HG02884 (cell line): ENCODE data around the gene BNC2.

Experiments used
- ATAC-seq: cut with Tn5 transposase; IDR thresholded peaks from one replicate; pipeline ENCODE4 v1.9.1; 2021; ENCODE audit warnings: mild to moderate bottlenecking, moderate library complexity; ENCODE audit not compliant: unreplicated experiment

Gene BNC2

DNA sequence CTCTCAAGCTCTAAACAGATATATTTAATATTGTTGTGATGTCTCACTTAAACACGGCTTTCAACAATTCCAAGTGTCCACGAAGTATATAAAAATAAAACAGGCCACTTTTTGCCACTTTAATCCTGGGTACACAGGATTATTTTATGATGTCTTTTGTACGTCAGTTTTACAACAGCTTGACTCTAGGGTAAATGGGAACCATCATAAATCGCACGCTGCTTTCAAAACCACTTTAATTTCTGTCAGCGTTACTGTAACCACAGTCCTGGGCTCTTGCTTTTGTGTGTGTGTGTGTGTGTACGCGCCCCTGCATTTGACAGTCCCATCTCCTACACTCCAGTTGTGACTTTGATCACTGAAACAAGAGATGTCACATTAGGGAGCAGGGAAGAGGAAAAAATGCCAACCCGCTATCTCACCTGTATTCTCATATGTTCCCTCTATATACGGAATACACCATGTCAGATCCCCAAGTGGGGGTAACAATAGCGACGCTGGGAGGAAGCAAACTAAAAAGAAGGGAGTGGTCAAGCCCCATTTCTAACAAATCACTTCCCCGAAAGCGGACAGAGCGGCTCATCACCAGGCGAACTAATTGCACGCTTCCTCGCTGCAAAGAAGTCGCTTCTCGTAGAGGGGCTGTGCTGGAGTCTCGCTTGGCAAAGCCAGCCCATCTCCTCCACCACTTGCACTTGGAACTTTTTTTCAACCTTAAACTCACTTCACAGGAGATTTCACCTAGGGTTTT, 1.2 kb downstream of the BNC2 start:
- no peak for ATAC-seq

- ATAC-seq, result no peak
Observed at GRCh38 chr9:16868701-16869100, 1.8 kb downstream of the BNC2 start.

GRCh38 chr9:16867576-16868311, 2.7 kb downstream of the BNC2 start:
- no peak for ATAC-seq

DNA sequence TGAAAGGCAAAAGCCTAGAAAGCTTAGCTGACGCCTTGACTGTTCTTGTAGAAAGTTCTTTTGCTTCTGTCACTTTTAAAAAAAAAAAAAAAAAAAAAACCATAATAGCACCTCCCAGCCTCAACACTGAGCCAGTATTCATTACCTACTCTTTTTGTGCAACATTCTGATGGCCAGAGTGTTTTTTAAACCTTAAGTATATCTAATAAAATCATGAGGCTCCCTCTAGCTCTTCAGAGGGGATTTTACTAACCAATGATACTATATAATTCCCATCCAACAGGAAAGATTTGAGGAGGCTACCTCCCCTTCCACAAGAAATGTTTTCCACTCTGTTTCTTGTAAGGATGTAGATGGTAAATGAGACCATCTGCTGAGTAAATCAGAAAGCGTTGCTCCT, 3.9 kb downstream of the BNC2 start:
- no peak for ATAC-seq

- ATAC-seq, result no peak
Observed at GRCh38 chr9:16864649-16865434, 5.6 kb downstream of the BNC2 start.

- no peak for ATAC-seq
Observed at GRCh38 chr9:16848179-16848578, 22.3 kb downstream of the BNC2 start.

DNA sequence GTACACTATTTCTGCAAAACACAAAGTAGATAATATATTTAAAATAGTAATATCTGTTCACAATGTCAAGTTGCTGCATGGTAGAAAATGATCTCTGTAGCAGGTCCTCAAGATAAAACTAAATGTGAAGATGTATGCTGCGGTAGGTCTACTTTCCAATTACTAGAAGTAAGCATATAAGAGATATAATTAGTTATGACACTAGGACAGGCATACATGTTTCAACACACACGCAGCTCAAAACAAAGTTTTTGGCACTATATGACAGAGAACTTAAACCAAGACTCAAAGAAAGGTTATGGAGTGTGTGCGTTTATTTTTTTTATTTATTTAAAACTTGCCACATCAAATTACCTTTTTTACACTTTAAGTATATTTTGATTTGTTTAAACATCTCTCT, 23.5 kb downstream of the BNC2 start:
- ATAC-seq, result no peak

- no peak for ATAC-seq
Observed at GRCh38 chr9:16846367-16846766, 24.1 kb downstream of the BNC2 start.

GRCh38 chr9:16834817-16835216, 35.7 kb downstream of the BNC2 start:
- no peak for ATAC-seq

- no peak for ATAC-seq
Observed at GRCh38 chr9:16833296-16833835, 37.1 kb downstream of the BNC2 start.

DNA sequence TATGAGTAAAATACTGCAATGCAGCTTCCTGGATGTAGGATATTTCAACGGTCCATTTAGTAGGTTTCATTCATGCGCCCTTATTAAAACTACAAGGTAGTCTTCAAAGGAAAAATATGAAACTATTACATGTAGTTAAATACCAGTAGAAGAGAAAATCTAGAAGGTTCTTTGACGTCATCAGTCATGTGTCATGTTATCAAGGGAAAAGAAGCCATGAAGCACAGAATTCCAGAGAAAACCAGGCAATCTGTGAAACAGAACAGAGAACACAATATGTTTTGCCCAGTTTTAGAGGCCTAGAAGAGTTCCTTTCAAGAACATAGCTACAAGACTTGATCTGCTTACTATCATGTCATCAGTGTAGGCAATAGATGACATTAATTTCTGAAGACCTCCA, 38.4 kb downstream of the BNC2 start:
- ATAC-seq, result no peak

DNA sequence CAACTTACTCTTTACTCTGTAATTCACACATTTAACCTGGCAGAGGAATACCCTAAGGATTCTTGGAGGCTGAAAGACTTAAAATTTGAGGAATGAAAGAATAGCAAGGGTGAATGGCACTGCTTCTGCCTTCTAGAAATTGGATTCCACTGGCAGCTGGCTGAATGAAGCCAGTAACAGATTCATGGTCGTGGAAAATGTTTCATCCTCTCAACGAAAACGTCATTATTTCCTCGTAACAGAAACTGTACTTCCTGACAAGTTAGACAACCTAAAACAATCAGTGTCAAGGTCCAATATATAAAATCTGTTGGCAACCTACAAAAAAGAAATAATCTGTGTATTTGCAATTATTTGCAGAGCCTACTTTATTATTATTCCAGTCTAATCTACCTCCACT, 39.7 kb downstream of the BNC2 start:
- ATAC-seq, result no peak

- ATAC-seq, result no peak
Observed at GRCh38 chr9:16828340-16829281, 41.9 kb downstream of the BNC2 start.

- no peak for ATAC-seq
Observed at GRCh38 chr9:16825971-16826625, 44.4 kb downstream of the BNC2 start.

GRCh38 chr9:16825331-16825725, 45.1 kb downstream of the BNC2 start:
- ATAC-seq, result no peak

DNA sequence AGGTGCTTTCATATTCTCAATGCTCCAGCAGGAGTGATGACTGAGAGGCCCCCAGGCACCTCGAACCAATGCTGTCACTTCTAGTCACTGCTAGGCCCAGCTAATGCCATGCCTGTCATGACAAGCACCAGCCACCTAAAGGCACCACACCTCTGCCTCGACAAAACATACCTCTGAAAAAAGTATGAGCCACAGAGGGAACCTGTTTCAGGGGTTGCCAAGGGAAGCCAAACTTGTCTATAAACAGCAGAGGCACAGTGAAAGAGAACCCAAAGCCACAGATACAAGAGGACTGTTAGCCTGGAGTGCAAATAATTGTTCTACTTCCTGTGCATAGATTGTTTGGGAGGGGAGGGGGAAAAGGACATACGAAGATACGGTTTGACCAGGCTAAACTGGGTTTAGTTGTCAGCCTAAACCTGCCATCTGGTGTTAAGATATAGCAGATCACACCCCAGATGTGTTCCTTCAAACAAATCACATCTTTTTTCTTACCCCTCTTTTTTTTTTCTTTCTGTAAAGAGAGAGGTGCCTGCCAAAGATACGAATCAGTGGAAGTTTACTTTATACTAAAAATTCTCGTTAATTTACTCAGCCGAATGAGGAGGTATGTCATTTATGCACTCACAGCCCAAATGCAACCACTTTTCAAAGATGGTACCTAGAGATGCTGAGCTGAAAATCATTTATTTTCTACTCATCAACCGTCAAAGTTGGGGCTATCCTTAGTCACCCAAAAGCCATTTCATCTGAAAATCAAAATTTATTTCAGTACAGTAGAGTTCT, 45.7 kb downstream of the BNC2 start:
- ATAC-seq, result no peak

GRCh38 chr9:16823906-16824305, 46.6 kb downstream of the BNC2 start:
- ATAC-seq, result no peak

GRCh38 chr9:16821344-16821743, 49.1 kb downstream of the BNC2 start:
- ATAC-seq, result no peak

DNA sequence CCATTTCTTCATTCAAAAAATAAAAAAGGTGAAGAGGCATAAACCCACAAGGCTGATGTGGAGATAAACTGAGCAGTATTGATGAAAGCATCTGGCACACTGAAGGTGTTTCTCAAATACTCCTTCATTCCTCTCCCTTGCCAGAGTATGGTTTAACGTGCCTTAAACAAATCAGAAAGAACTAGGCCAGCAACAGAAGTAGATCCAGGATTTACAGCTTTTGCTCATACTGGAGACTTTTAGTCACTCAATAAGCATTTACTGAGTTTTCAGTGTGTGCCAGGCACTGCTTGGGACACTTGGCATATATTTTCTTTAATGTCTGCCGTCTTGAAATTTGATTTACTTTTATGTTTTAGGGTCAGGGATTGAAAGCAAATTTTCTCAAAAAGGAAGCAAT, 53.0 kb downstream of the BNC2 start:
- no peak for ATAC-seq
